Fibroblast of lung (primary cell): ENCODE results near the gene FNDC10. TPM values are rescaled to one million over a fixed set of nuclear protein-coding genes. Genes with fewer than 3 reads are reported as not detected.

ENCODE experiments used
- DNase-seq, 2 donors: peaks; one replicate each; pipeline versions ENCODE4 v3.0.0 to v3.0.0-alpha.2; 2010; ENCODE audit warnings: low read depth in 2 of 2
- H2AFZ ChIP-seq: 2 replicates; pipeline ENCODE4 v1.5.1; 2012; ENCODE audit warnings: low read length, control low read depth, inconsistent platforms
- H3K27ac ChIP-seq: 2 replicates; pipeline ENCODE4 v1.5.1; 2011; ENCODE audit warnings: low read length, control low read depth; ENCODE audit not compliant: insufficient read depth
- H3K27me3 ChIP-seq: 2 replicates; pipeline ENCODE4 v1.5.1; 2011; ENCODE audit warnings: mild to moderate bottlenecking, low read length; ENCODE audit not compliant: control insufficient read depth, insufficient read depth
- H3K36me3 ChIP-seq: 2 replicates; pipeline ENCODE4 v1.5.1; 2011; ENCODE audit warnings: low read length; ENCODE audit not compliant: control insufficient read depth, insufficient read depth
- H3K4me1 ChIP-seq: 2 replicates; pipeline ENCODE4 v1.5.1; 2011; ENCODE audit warnings: low read length; ENCODE audit not compliant: control insufficient read depth, insufficient read depth; ENCODE audit errors: extremely low read depth
- H3K4me2 ChIP-seq: 2 replicates; pipeline ENCODE4 v1.5.1; 2011; ENCODE audit warnings: low read length, control low read depth; ENCODE audit not compliant: insufficient read depth; ENCODE audit errors: extremely low read depth
- H3K4me3 ChIP-seq, 4 experiments: fragments of 200-600 bp in 1 of 4; sonication (generic) in 1 of 4; replicated peaks in 1 of 4; 2 replicates each; pipeline ENCODE4 v1.5.1; 2011 to 2016; ENCODE audit warnings: low read length in 4 of 4, low read depth in 3 of 4, mild to moderate bottlenecking in 3 of 4, control low read depth in 2 of 4, inconsistent platforms in 1 of 4, mixed read lengths in 1 of 4; ENCODE audit not compliant: insufficient read depth in 1 of 4; ENCODE audit errors: control extremely low read depth in 1 of 4
- H3K79me2 ChIP-seq: 2 replicates; pipeline ENCODE4 v1.5.1; 2012; ENCODE audit warnings: mild to moderate bottlenecking, low read length, inconsistent platforms; ENCODE audit not compliant: control insufficient read depth, insufficient read depth
- H3K9ac ChIP-seq: 2 replicates; pipeline ENCODE4 v1.5.1; 2011; ENCODE audit warnings: mild to moderate bottlenecking, low read length, control low read depth; ENCODE audit not compliant: insufficient read depth
- H3K9me3 ChIP-seq: 2 replicates; pipeline ENCODE4 v1.5.1; 2012; ENCODE audit warnings: low read depth, low read length; ENCODE audit not compliant: control insufficient read depth, insufficient read depth
- H4K20me1 ChIP-seq: 2 replicates; pipeline ENCODE4 v1.5.1; 2011; ENCODE audit warnings: low read length; ENCODE audit not compliant: control insufficient read depth, insufficient read depth; ENCODE audit errors: extremely low read depth
- EZH2 ChIP-seq: IDR thresholded peaks from 2 replicates; pipeline ENCODE4 v1.5.1; 2012; ENCODE audit warnings: low read length, control low read depth, mild to moderate bottlenecking; ENCODE audit errors: missing control alignments
- polyA plus RNA-seq, 2 donors: library from polyadenylated mRNA; depleted of rRNA in 1 of 2; stranded (reverse) in 1 of 2; unstranded in 1 of 2; fragments of >200 nt; gene quantifications; 2 replicates each; pipeline ENCODE4 v1.2.1, GENCODE V29; 2011 to 2012; ENCODE audit warnings: missing spikeins in 1 of 2
- total RNA-seq: library from RNA; depleted of rRNA; stranded (reverse); fragments of >200 nt; gene quantifications from 2 replicates; pipeline ENCODE4 v1.2.1, GENCODE V29; 2014
- TF ChIP-seq, protein P1 (sequence below), 2 donors: IDR thresholded peaks in 1 of 2; conservative IDR thresholded peaks in 1 of 2; 1 replicate in 1 of 2; 2 replicates in 1 of 2; pipeline ENCODE4 v1.5.1; 2011 to 2012; ENCODE audit warnings: low read length in 2 of 2, control low read depth in 1 of 2, inconsistent platforms in 1 of 2, low read depth in 1 of 2, mild to moderate bottlenecking in 1 of 2

FNDC10 gene
- total and polyA plus RNA-seq, 2 donors (not counting 1 experiment from before 2014, with no cell fraction given): 0.50 to 2.0 TPM

DNA sequence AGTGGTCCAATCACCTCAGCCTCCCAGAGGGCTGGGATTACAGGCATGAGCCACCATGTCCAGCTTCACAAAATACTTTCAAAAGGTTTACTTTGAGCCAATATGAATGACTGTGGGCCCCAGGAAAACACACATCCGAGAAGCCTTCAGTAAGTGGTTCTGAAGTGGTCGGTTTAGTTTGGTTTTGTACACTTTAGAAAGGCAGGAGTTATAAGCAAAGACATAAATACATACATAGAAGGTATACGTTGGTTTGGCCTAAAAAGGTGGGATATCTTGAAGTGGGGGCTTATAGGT, 12.1 kb upstream of the FNDC10 start:
- Histone ChIP-seq H4K20me1 (no peaks in the 10 kb centered on the region), H3K4me3 (no peak overlapping the region), H3K4me1 (peaks cover 9% of the 10 kb centered on the region), H3K4me2 (no peak overlapping the region), H3K27ac (no peak overlapping the region), H3K36me3 (no peaks in the 10 kb centered on the region), H3K79me2 (peaks cover 17% of the 10 kb centered on the region), H3K9ac (no peak overlapping the region), H3K9me3 (no peaks in the 10 kb centered on the region), H3K27me3 (no peaks in the 10 kb centered on the region), H2AFZ (no peak overlapping the region)
- TF ChIP-seq, protein P1, sequence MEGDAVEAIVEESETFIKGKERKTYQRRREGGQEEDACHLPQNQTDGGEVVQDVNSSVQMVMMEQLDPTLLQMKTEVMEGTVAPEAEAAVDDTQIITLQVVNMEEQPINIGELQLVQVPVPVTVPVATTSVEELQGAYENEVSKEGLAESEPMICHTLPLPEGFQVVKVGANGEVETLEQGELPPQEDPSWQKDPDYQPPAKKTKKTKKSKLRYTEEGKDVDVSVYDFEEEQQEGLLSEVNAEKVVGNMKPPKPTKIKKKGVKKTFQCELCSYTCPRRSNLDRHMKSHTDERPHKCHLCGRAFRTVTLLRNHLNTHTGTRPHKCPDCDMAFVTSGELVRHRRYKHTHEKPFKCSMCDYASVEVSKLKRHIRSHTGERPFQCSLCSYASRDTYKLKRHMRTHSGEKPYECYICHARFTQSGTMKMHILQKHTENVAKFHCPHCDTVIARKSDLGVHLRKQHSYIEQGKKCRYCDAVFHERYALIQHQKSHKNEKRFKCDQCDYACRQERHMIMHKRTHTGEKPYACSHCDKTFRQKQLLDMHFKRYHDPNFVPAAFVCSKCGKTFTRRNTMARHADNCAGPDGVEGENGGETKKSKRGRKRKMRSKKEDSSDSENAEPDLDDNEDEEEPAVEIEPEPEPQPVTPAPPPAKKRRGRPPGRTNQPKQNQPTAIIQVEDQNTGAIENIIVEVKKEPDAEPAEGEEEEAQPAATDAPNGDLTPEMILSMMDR (conservative IDR thresholded peaks at IDR 0.05 in 1 of 2, IDR thresholded peaks at IDR 0.05 in 1 of 2; ENCODE audit: low read depth in 1 of 2, low read length in 2 of 2): no peak
- TF ChIP-seq EZH2: no peak
- DNase-seq: no peak

DNA sequence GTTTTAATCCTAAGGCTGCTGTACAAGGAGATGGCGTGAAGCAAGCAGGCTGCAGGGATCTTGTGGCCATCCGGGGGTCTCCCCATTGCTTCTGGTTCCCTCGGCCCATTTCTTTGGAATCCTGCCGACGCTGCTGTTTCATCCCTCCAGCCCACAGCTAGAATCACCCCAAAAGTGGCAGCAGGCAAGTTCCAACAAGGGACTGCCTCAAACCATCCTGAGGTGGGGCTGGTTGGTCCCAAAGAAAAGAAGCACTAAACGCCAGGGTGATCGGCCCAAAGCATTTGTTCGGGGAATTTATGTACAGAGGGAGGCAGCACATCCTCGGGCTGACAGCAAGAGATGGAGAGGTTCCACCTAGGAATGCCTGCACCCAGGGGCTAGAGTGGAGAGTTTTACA, 10.9 kb upstream of the FNDC10 start:
- TF ChIP-seq EZH2: no peak
- TF ChIP-seq, protein P1 (conservative IDR thresholded peaks at IDR 0.05 in 1 of 2, IDR thresholded peaks at IDR 0.05 in 1 of 2; ENCODE audit: low read depth in 1 of 2, low read length in 2 of 2): no peak
- Histone ChIP-seq H3K4me2 (no peak overlapping the region), H3K4me1 (peaks cover 5% of the 10 kb centered on the region), H3K9ac (no peak overlapping the region), H2AFZ (no peak overlapping the region), H3K27ac (no peak overlapping the region), H3K79me2 (peaks cover 9% of the 10 kb centered on the region), H3K27me3 (no peaks in the 10 kb centered on the region), H4K20me1 (no peaks in the 10 kb centered on the region), H3K4me3 (peak overlapping the region in 1 of 4 experiments; percentile 27), H3K9me3 (no peaks in the 10 kb centered on the region), H3K36me3 (no peaks in the 10 kb centered on the region)
- DNase-seq: no peak

DNA sequence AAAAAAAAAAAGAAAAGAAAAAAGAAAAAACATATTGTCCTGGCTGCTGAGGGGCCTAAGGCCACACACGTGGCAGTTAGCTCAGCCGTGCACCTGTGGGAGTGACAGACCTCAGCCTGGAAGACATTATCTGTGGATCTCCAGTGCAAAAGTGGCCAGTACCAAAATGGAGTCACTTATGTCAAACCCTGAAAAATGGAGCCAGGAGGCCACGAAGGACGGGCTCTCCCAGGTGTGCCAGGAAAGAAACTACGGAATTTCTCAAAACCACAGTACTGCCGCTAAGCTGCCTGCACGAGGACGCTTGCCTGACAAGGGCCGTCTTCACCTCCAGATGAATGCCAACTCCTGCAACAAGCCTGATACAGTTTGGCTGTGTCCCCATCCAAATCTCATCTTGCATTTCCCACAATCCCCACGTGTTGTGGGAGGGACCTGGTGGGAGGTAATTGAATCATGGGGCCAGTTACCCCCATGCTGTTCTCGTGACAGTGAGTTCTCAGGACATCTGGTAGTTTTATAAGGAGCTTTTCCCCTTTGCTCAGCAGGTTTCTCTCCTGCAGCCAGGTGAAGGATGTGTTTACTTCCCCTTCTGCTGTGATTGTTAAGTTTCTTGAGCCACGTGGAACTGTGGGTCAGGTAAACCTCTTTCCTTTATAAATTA, 10.0 kb upstream of the FNDC10 start:
- H3K9ac ChIP-seq: no peak overlapping the region
- H3K4me2 ChIP-seq: no peak overlapping the region
- no peak overlapping the region for H2AFZ ChIP-seq
- DNase-seq: no peak
- H3K4me1 ChIP-seq: peaks cover 5% of the 10 kb centered on the region
- H3K4me3 ChIP-seq: no peak overlapping the region
- no peak overlapping the region for H3K27ac ChIP-seq
- H4K20me1 ChIP-seq: no peaks in the 10 kb centered on the region
- H3K27me3 ChIP-seq: no peaks in the 10 kb centered on the region
- H3K36me3 ChIP-seq: no peaks in the 10 kb centered on the region
- TF ChIP-seq, protein P1 (conservative IDR thresholded peaks at IDR 0.05 in 1 of 2, IDR thresholded peaks at IDR 0.05 in 1 of 2; ENCODE audit: low read depth in 1 of 2, low read length in 2 of 2): no peak
- no peak for TF ChIP-seq EZH2
- no peaks in the 10 kb centered on the region for H3K9me3 ChIP-seq
- peaks cover 8% of the 10 kb centered on the region for H3K79me2 ChIP-seq
